ENCODE data around the gene RPS19BP1.

GRCh38 chr22:39532215-39533073, at the start of gene RPS19BP1:
- TF ChIP-seq CTCF (conservative IDR thresholded peaks at IDR 0.05; ENCODE audit: low read depth, low read length) = no peak
- no peak for TF ChIP-seq EZH2 (IDR thresholded peaks at IDR 0.05; ENCODE audit: borderline replicate concordance, low read depth, low read length, poor library complexity, severe bottlenecking)
